Mesodermal cell (in vitro differentiated cells): ENCODE results near the gene KNTC1.

Experiments
- H3K27ac ChIP-seq: 2 replicates; pipeline ENCODE4 v1.7.0; 2013; ENCODE audit warnings: mild to moderate bottlenecking, low read depth, low read length, moderate library complexity; ENCODE audit not compliant: severe bottlenecking
- H3K36me3 ChIP-seq: 2 replicates; pipeline ENCODE4 v1.7.1; 2013; ENCODE audit warnings: mild to moderate bottlenecking, low read length, moderate library complexity; ENCODE audit not compliant: control insufficient read depth, insufficient read depth
- H3K4me1 ChIP-seq: one replicate; pipeline ENCODE4 v1.7.1; 2013; ENCODE audit warnings: mild to moderate bottlenecking, low read length; ENCODE audit not compliant: insufficient read depth, control insufficient read depth, poor library complexity, severe bottlenecking
- H3K4me3 ChIP-seq: 2 replicates; pipeline ENCODE4 v1.7.0; 2013; ENCODE audit warnings: low read length, control low read depth, mild to moderate bottlenecking; ENCODE audit not compliant: insufficient read depth, poor library complexity, severe bottlenecking; ENCODE audit errors: extremely low read depth
- H3K9me3 ChIP-seq: 2 replicates; pipeline ENCODE4 v1.7.1; 2013; ENCODE audit warnings: mild to moderate bottlenecking, low read length, moderate library complexity; ENCODE audit not compliant: control insufficient read depth
- whole genome bisulfite sequencing, 2 experiments: methylation state at CpG; one replicate each; pipeline ENCODE4 v1.1.5; 2013; ENCODE audit warnings: missing lambda C conversion rate in 2 of 2; ENCODE audit not compliant: insufficient coverage in 2 of 2; 5-methylcytosine and 5-hydroxymethylcytosine counted together

KNTC1 gene

GRCh38 chr12:122527478-122527944 is 462 bp downstream of the KNTC1 start:
- Histone ChIP-seq H3K4me1 (peaks cover 5% of the 10 kb centered on the region), H3K27ac (peak overlapping the region; percentile 100), H3K36me3 (peaks cover 54% of the 10 kb centered on the region), H3K9me3 (no peaks in the 10 kb centered on the region), H3K4me3 (peak overlapping the region; percentile 98)
- 0 to 1% methylated on average over 15 to 19 of the region's 21 CpGs for WGBS, 2 experiments

- Histone ChIP-seq H3K4me3 (peak overlapping the region; percentile 98), H3K9me3 (no peaks in the 10 kb centered on the region), H3K27ac (no peak overlapping the region), H3K36me3 (peaks cover 57% of the 10 kb centered on the region), H3K4me1 (peaks cover 5% of the 10 kb centered on the region)
- 95 to 97% methylated on average over 5 to 7 of the region's 7 CpGs for WGBS, 2 experiments
These were observed 1.5 kb downstream of the KNTC1 start for GRCh38 chr12:122528582-122528981.

GRCh38 chr12:122528992-122529391 is 1.9 kb downstream of the KNTC1 start:
- H3K4me3 ChIP-seq = no peak overlapping the region
- WGBS, 2 experiments = 90% methylated on average over 2 of the region's 6 CpGs; no CpG with 5 or more reads in 1 of the 2 experiments
- peaks cover 5% of the 10 kb centered on the region for H3K4me1 ChIP-seq
- no peak overlapping the region for H3K27ac ChIP-seq
- peaks cover 57% of the 10 kb centered on the region for H3K36me3 ChIP-seq
- H3K9me3 ChIP-seq = no peaks in the 10 kb centered on the region

GRCh38 chr12:122533856-122534255 is 6.8 kb downstream of the KNTC1 start:
- Histone ChIP-seq H3K36me3 (peaks cover 85% of the 10 kb centered on the region), H3K4me3 (no peak overlapping the region), H3K4me1 (peaks cover 10% of the 10 kb centered on the region), H3K27ac (no peak overlapping the region), H3K9me3 (no peaks in the 10 kb centered on the region)
- 100% methylated on average over 1 of the region's 2 CpGs; no CpG with 5 or more reads in 1 of the 2 experiments for whole genome bisulfite sequencing, 2 experiments

- peaks cover 87% of the 10 kb centered on the region for H3K36me3 ChIP-seq
These were observed 10.0 kb downstream of the KNTC1 start for GRCh38 chr12:122537021-122537420.

GRCh38 chr12:122538496-122538895 is 11.4 kb downstream of the KNTC1 start:
- WGBS, 2 experiments = 100% methylated on average over 3 of the region's 5 CpGs
- H3K4me3 ChIP-seq = no peak overlapping the region
- peaks cover 89% of the 10 kb centered on the region for H3K36me3 ChIP-seq
- H3K9me3 ChIP-seq = no peaks in the 10 kb centered on the region
- peaks cover 10% of the 10 kb centered on the region for H3K4me1 ChIP-seq
- no peak overlapping the region for H3K27ac ChIP-seq

More at GRCh38 chr12:122537021-122537420, 10.0 kb downstream of the KNTC1 start:
- Histone ChIP-seq H3K27ac (peak overlapping the region; percentile 8), H3K9me3 (no peaks in the 10 kb centered on the region), H3K4me3 (no peak overlapping the region), H3K4me1 (peaks cover 10% of the 10 kb centered on the region)
- WGBS, 2 experiments = 96% methylated on average over 2 to 4 of the region's 4 CpGs

- Histone ChIP-seq H3K36me3 (peaks cover 81% of the 10 kb centered on the region), H3K27ac (no peak overlapping the region), H3K4me1 (no peaks in the 10 kb centered on the region), H3K4me3 (no peak overlapping the region), H3K9me3 (no peaks in the 10 kb centered on the region)
- WGBS, 2 experiments = 83% methylated on average over 1 of the region's 2 CpGs; no CpG with 5 or more reads in 1 of the 2 experiments
These were observed 17.5 kb downstream of the KNTC1 start for GRCh38 chr12:122544537-122544936.

GRCh38 chr12:122545855-122546254 is 18.8 kb downstream of the KNTC1 start:
- Histone ChIP-seq H3K4me1 (no peaks in the 10 kb centered on the region), H3K27ac (no peak overlapping the region), H3K9me3 (no peaks in the 10 kb centered on the region), H3K36me3 (peaks cover 77% of the 10 kb centered on the region), H3K4me3 (no peak overlapping the region)
- 92 to 100% methylated on average over 2 of the region's 2 CpGs for WGBS, 2 experiments

- H3K4me3 ChIP-seq = no peak overlapping the region
- peaks cover 76% of the 10 kb centered on the region for H3K36me3 ChIP-seq
- WGBS, 2 experiments = 86 to 100% methylated on average over 1 to 2 of the region's 5 CpGs
- no peak overlapping the region for H3K27ac ChIP-seq
- no peaks in the 10 kb centered on the region for H3K4me1 ChIP-seq
- no peaks in the 10 kb centered on the region for H3K9me3 ChIP-seq
These were observed 20.3 kb downstream of the KNTC1 start for GRCh38 chr12:122547330-122547729.

GRCh38 chr12:122558745-122559641 is 31.9 kb downstream of the KNTC1 start:
- Histone ChIP-seq H3K4me3 (no peak overlapping the region), H3K36me3 (peaks cover 88% of the 10 kb centered on the region), H3K27ac (no peak overlapping the region), H3K4me1 (no peaks in the 10 kb centered on the region), H3K9me3 (no peaks in the 10 kb centered on the region)
- 93 to 100% methylated on average over 6 of the region's 16 CpGs for WGBS, 2 experiments

GRCh38 chr12:122560138-122560537 is 33.1 kb downstream of the KNTC1 start:
- H3K9me3 ChIP-seq = no peaks in the 10 kb centered on the region
- no peak overlapping the region for H3K27ac ChIP-seq
- 100% methylated on average over 1 to 3 of the region's 3 CpGs for WGBS, 2 experiments
- H3K4me1 ChIP-seq = no peaks in the 10 kb centered on the region
- no peak overlapping the region for H3K4me3 ChIP-seq
- H3K36me3 ChIP-seq = peaks cover 93% of the 10 kb centered on the region
